RPMI8226 (cell line): Measurements from ENCODE around the gene FZD7.

ENCODE experiments used
- DNase-seq: peaks from one replicate; pipeline ENCODE4 v3.0.0-alpha.2; 2015

FZD7 gene

GRCh38 chr2:202033317-202034248 is at the start of gene FZD7:
FZD7 (plus strand) TSS chr2:202033855; CDS start chr2:202034648, 793 bp downstream.
- DNase-seq, result peak; percentile 90

- no peak for DNase-seq
These were observed 49.3 kb upstream of the FZD7 start for GRCh38 chr2:201984333-201984732.

DNA sequence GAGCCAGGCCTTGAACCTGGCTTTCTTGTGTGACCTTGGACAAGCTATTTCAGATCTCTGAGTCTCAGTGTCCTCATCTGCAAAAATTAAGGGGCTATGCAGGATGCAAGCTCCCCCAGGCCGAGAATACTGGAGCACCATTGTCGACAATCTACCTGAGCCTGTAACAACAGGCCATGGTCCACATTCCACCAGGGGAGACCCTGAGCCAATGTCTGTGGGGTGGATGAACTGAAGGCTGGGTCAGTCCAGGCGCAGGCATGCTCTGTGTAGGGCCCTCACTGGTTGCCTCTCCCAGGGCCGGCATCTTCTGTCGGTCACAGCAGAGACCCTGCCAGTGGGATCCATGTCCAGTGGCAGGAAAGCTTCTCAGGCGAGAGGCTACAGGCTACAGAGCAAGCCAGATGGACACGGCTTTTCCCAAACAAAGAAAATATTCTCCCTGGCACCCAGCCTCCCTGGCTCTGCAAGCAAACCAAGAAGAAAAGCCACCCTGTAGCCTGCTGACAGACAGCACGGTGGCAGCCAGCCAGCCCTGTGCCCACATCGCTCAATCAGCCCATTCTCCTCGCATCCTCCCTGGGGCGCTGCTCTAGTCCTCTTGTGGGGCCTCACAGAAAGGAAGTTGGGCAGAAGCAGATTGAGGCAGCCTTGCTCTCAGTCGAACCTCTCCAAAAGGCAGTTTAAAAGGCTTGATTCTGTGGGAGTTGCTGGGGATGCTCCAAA is 48.7 kb upstream of the FZD7 start:
- peak; percentile 48 for DNase-seq

GRCh38 chr2:201985728-201986462 is 47.8 kb upstream of the FZD7 start:
- DNase-seq, result no peak

- DNase-seq, result no peak
These were observed 47.3 kb upstream of the FZD7 start for GRCh38 chr2:201986463-201986735.

- no peak for DNase-seq
These were observed 46.2 kb upstream of the FZD7 start for GRCh38 chr2:201987426-201987825.

DNA sequence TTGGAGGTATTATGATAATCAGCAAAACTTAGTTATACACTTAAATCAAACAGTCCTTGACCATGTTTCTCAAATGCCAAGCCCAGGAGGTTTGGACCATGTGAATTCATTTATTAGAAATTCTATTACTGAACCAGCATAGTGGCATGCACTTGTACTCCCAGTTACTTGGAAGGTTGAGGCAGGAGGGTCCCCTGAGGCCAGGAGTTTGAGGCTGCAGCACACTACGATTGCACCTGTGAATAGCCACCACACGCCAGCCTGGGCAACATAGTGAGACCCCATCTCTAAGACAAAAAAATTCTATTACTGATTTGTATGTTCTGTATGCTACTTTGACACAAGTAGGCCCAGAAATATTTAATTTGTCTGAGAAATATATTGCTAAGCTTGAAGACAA is 43.6 kb upstream of the FZD7 start:
- no peak for DNase-seq

- DNase-seq, result no peak
These were observed 40.7 kb upstream of the FZD7 start for GRCh38 chr2:201992960-201993359.

GRCh38 chr2:201994973-201995638 is 38.5 kb upstream of the FZD7 start:
- no peak for DNase-seq

DNA sequence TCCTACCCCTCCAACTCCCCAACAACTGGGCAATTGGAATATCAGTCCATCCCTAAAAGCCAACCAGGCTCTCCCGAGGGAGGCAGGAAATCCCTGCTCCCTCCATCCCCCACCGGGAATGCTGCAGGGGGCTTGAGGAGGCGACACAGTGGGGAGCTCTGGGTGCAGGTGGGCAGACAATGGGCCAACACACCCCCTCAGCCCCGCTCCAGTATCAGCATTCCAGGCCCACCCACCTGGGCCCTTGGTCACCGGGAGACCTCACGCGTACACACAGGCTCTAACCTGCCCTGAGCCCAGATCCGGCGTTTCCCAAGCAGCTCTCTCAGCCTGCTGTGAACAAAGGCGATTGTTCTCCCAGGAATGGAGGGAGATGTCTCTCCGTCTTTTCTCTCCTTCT is 37.6 kb upstream of the FZD7 start:
- DNase-seq, result no peak

- no peak for DNase-seq
These were observed 36.9 kb upstream of the FZD7 start for GRCh38 chr2:201996679-201997314.

DNA sequence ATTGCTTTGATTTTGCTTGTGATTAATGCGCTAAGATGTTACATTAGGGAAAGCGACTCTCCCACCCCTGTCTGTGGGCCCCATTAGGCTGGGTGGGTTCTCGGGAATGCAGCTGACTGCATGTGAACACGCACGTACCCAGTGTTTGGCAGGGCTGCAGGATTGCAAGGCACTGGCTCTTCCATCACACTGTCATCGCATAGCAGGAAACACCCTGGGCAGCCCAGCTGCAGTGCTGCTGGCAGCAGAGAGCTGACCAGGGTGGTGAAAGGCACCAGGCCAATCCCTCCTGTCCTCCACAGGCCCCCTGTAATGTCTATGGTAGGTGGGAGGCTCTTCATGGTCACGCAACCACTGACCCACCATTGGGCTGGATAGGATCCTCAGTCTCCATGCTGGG is 34.4 kb upstream of the FZD7 start:
- no peak for DNase-seq

GRCh38 chr2:202001826-202002225 is 31.8 kb upstream of the FZD7 start:
- DNase-seq, result no peak

DNA sequence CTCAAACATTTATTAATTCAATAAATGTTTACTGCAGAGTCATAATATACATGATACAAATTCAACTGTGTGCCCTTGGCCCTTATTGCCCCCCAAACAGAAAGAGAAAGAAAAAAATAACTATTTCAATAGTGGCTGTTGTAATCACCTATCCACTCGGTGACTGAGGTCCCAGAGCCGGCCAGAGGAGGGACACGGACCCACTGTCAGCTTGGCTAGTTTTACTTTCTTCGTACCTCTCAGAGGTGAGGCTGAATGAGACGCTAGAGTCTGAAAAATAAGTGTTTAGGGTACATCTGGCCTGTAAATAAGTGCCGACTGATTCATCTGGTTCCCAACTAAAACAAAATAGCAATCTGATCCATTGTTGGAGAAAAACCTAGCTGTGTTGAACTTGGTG is 31.3 kb upstream of the FZD7 start:
- DNase-seq, result no peak

- DNase-seq, result peak; percentile 60
These were observed 28.3 kb upstream of the FZD7 start for GRCh38 chr2:202005272-202005887.

DNA sequence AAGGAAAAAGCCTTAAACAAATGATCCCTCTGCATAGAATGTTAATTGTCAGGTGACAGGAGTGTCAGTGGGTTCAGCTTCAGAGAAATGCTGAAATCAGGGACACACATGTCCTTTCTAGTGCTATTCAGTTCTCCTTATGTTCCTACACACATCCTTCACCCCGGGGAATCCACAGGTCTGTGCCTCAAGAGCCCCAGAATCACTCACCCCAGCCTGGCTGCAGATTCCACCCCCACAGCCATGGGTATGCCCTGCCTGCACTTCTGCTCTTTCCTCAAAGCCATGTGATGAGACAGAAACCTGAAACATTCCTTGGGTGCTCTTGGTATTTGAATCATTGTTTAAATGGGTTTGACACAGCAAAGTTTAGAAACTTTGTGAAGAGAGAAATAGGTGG is 27.4 kb upstream of the FZD7 start:
- no peak for DNase-seq

- no peak for DNase-seq
These were observed 26.4 kb upstream of the FZD7 start for GRCh38 chr2:202007015-202007982.

DNA sequence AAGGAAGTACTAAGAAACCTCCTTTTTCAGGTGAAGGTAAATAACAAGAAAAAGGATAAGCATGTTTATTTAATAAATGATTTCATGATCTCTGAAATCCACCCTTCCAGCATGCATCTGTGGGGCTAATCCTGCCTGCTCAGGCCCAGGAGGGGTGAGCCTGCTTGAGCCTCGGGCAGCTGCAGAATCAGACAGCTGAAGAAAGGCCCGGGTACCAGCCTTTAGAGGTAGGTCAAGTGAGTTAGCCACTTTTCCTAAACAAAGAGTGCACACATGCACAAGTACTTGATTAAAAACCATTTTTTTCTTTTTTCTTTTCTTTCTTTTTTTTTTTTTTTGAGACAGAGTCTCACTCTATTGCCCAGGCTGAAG is 25.7 kb upstream of the FZD7 start:
- DNase-seq, result no peak

DNA sequence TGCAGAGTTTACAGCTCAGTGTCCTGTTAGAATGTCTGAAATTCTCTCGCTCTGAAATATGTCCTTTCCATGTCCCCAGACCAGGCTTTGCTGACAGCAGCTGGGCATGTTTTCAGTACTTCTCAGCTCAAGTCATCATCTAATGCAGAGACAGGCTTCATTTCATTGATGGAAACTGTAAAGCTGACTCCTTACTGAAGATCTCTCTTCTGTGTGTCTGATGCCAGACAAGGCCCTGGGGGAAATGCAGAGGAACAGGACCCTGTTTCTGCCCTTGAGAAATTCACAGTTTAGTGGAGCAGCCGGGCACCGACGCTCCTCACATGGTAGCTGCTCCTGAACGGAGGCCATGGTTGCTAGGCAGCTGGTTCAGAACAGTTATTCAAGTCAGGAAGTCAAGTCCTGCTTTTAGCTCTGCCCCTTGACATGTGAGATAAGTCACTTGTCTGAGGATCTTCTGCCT is 24.6 kb upstream of the FZD7 start:
- no peak for DNase-seq

DNA sequence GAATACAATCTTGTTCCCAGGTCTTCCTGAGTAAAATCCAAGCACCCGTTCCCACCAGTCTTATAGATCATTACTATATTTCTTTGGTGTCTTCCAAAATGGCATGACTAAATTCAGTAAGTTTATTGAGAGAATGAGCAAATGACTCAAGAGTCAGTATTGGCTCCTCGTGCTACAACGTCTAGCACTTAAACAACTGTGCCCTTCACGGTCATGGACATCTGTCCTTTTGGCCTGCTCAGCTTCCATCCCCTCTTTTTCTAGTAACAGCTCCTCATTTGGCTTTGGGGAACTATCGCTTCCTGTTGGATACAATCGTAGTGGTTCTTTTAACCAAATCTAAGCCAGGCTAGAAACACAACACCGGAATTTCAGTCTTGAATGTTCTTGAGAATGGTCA is 24.1 kb upstream of the FZD7 start:
- no peak for DNase-seq

- no peak for DNase-seq
These were observed 19.3 kb upstream of the FZD7 start for GRCh38 chr2:202014318-202014717.
